NOMO-1 treated with DMSO at 0.1 percent for 48 hours (cell line): ENCODE results near the gene TUBD1.
A peak's percentile ranks its signal among the peaks of the same experiment; 100 is the strongest.
"Not testable (repeated sequence)": the region's sequence is repeated elsewhere in the genome, so short reads cannot be mapped to it uniquely, and the experiment has no call there.

ENCODE experiments used
- DNase-seq: peaks from one replicate; lab custom pipeline; 2025; ENCODE audit not compliant: unreplicated experiment; lab: John Stamatoyannopoulos, UW

The TUBD1 gene

GRCh38 chr17:59892924-59893675 lies at the start of gene TUBD1, which contains the start of gene RPS6KB1:
TUBD1 (minus strand) TSS chr17:59892943; CDS start chr17:59891002, 1,941 bp downstream.
RPS6KB1 (plus strand) TSS chr17:59893121; CDS start chr17:59893185, 64 bp downstream.
- DNase-seq: peak; percentile 99

DNA sequence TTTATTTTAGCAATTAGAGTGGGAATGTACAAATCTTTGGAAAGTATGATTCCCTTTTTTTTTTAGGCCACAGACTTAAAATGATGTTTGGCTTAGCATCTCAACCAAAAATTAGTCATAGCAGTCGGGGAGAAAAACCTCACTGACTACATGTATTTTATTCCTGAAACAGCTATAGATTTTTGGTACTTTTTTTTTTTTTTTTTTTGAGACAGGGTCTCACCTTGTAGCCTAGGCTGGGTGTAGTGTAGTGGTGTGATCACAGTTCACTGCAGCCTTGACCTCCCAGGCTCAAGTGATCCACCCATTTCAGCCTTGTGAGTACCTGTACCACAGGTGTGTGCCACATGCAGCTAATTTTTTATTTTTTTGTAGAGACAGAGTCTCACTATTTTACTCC lies 48.4 kb upstream of the TUBD1 start:
- no peak for DNase-seq

- not testable (repeated sequence) for DNase-seq
Measured at GRCh38 chr17:59940697-59941096, 48.0 kb upstream of the TUBD1 start.

DNA sequence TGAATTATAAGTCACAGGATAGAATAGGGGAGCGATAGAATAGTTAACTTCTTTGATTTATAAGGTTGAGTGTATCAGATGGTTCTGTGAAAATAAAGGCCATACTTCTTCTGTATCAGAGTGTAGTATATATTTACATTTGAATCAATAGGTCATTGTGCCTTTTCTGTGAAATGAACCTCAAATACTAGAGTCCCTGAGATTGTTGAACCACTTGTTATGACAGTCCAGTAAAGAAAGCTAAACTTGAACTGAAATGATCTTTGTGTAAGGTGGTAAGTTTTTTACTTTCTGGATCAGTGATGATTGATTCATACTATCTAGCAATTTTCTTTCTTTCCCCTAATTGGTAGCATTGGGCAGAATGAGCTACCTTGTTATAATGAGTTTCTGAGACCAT lies 40.6 kb upstream of the TUBD1 start:
- DNase-seq: not testable (repeated sequence)

GRCh38 chr17:59930768-59931167 lies 38.0 kb upstream of the TUBD1 start:
- peak; percentile 18 for DNase-seq

DNA sequence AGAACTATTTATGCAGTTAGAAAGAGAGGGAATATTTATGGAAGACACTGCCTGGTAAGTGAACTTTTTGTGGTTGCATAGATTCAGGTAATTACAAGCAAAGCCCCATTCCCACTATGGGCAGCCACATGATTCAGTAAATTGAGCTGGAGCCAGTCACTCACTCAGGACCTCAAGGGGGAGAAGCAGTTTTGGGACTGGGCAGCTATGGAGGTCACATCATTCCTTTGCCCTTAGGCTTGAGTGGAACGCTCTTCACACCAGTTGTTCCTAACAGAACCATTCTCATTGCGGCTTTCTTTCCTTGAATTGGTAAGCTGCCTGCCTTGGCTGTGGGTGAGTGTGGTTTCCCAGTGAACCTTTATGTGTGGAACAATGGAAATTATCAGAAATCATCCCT lies 37.4 kb upstream of the TUBD1 start:
- DNase-seq: not testable (repeated sequence)

DNA sequence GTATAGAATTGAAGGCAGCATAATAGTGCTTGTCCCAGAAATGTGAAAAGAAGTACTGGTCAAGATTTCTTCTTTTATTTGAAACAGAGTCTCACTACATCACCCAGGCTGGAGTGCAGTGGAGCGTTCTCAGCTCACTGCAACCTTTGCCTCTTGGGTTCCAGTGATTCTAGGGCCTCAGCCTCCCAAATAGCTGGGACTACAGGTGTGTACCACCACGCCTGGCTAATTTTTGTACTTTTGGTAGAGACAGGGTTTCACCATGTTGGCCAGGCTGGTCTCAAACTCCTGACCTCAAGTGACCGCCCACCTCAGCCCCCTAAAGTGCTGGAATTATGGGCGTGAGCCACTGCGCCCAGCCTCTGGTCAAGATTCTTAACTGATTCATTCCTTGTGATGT lies 27.9 kb upstream of the TUBD1 start:
- DNase-seq: not testable (repeated sequence)

- DNase-seq: no peak
Measured at GRCh38 chr17:59916446-59916845, 23.7 kb upstream of the TUBD1 start.

- peak; percentile 52 for DNase-seq
Measured at GRCh38 chr17:59914274-59914854, 21.6 kb upstream of the TUBD1 start.

GRCh38 chr17:59907467-59907866 lies 14.7 kb upstream of the TUBD1 start:
- DNase-seq: no peak

GRCh38 chr17:59903455-59903854 lies 10.7 kb upstream of the TUBD1 start:
- DNase-seq: no peak

GRCh38 chr17:59901604-59902003 lies 8.9 kb upstream of the TUBD1 start:
- DNase-seq: no peak

- peak; percentile 58 for DNase-seq
Measured at GRCh38 chr17:59899099-59899498, 6.4 kb upstream of the TUBD1 start.

GRCh38 chr17:59897090-59897489 lies 4.3 kb upstream of the TUBD1 start:
- DNase-seq: no peak

DNA sequence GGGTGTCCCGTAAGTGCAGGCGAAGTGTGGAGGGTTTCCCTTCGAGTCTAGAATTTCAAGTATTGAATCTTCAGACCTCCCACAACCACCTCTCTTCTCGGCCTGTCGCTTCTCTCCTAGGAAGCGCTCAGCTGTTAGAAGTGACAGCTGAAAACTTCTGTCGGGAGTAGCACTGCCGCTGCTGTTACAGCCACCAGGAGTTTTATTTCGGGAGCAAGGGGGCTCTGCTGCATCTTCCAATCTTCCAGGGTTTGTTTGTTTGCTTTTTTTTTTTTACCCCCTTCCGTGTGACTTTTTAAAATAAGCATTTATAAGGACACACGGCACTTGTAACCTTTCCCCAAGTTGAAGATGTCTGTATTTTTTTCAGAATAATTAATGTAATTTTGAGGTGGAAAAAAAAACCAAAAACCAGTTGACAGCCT lies 945 bp upstream of the TUBD1 start:
- DNase-seq: peak; percentile 33

GRCh38 chr17:59892251-59892923 lies 356 bp downstream of the TUBD1 start:
- DNase-seq: no peak

DNA sequence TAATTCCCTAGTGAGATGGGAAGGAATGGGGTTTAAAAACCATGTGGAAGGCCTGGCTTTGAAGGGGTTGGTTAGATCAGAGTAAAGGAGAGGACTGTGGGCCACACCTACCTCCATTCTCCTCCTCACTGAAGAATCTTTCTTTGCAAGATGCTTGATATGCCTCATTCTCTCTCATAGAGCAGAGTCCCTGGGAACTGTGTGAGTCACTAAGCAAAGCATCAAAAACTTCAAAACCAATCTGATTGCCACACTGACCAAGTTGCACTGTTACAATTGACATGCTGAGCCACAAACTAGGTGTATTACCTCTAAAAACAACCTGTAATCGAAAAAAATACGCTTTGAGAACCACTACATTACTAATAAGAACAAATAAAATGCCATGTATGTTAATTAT lies 2.0 kb downstream of the TUBD1 start:
- DNase-seq: no peak

DNA sequence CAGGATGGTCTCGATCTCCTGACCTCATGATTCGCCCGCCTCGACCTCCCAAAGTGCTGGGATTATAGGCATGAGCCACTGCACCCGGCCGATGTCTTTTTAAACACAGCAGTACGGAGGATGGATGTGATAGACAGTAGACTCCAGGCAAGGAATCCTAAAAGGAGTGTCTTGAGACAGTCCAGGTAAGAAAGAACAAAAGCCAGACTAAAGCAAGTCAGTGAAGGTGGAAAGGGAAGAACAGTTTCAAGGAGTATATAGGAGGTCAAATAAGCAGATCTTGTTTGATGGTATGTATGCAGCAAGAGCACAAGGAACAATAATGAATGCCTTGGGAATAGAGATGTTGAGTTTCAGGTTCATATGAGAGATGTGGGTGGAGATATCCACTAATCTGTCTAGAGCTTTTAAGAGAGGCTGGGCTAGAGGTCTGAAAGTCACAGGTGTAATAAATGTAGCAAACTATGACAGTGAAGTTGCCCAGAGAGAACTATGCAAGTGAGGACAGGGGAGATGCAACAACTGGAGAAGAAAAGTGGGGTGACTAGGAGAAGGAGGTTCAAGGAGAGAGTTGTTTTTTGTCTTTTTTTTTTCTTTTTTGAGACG lies 4.5 kb downstream of the TUBD1 start:
- DNase-seq: no peak

DNA sequence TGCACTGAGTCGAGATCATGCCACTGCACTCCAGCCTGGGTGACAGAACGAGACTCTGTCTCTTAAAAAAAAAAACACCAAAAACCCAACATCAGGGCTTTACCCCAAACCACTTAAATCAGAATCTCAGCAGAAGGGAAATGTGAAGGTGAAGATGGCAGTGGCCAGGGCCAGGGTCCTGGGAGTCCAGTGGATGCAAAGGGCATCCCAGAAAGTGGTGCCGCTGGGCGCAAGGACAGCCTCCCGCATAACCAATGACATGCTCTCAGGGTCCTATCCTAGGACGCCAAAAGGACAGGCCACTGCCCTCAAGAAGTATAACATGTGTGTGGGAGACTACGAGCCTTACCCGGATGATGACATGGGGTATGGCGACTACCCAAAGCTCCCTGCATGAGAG lies 7.9 kb downstream of the TUBD1 start:
- no peak for DNase-seq

DNA sequence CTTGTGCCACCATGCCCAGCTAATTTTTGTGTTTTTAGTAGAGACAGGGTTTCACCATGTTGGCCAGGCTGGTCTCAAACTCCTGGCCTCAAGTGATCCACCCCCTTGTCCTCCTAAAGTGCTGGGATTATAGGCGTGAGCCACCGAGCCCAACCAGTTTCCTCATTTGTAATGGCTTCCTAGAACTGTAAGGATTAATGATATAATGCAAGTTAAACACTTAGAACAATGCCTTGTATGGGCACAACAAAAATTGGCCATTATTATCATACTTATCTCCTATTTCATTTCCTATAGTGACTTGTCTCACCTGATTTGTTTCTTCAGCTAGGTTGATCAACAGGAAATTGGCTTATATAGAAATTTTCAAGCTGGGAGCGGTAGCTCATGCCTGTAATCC lies 14.1 kb downstream of the TUBD1 start:
- DNase-seq: no peak

DNA sequence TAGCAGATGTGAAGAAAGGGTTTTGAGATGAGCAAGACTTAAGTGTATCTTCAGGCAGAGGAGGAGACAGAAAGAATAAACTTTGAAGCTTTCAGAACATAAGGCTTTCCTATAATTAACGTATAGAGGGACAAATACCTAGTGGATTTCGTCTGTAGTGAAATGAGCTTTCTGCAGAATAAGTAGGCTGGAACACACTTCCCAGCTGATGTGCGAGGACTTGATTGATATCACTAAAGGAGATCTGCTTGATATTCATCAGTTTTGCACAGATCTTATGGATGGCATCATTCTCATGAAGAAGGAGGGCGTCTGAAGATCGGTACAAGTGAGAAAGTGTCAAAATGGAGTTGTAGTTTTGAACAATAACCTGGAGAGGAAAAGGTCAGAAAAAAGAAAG lies 14.8 kb downstream of the TUBD1 start:
- no peak for DNase-seq

GRCh38 chr17:59876107-59876506 lies 16.6 kb downstream of the TUBD1 start:
- peak; percentile 24 for DNase-seq
